DMS53 treated with DMSO at 0.1 percent for 48 hours (cell line): Measurements from ENCODE around the gene MEST.
A peak's percentile ranks its signal among the peaks of the same experiment; 100 is the strongest.
"Not testable (repeated sequence)": the region's sequence is repeated elsewhere in the genome, so short reads cannot be mapped to it uniquely, and the experiment has no call there.

ENCODE experiments used
- DNase-seq: peaks from one replicate; lab custom pipeline; 2025; ENCODE audit not compliant: unreplicated experiment; lab: John Stamatoyannopoulos, UW

Gene MEST

GRCh38 chr7:130483031-130483430 lies 8.9 kb upstream of the MEST start:
- no peak for DNase-seq

GRCh38 chr7:130485734-130486113 lies 6.2 kb upstream of the MEST start:
- no peak for DNase-seq

- peak; percentile 98 for DNase-seq
Observed at GRCh38 chr7:130486114-130486953, 5.6 kb upstream of the MEST start.

GRCh38 chr7:130486954-130487436 lies 4.9 kb upstream of the MEST start:
- DNase-seq = no peak

GRCh38 chr7:130488392-130489139 lies 3.3 kb upstream of the MEST start:
- DNase-seq = no peak

GRCh38 chr7:130489140-130489983 lies 2.5 kb upstream of the MEST start:
- no peak for DNase-seq

GRCh38 chr7:130490311-130490791 lies 1.5 kb upstream of the MEST start:
- no peak for DNase-seq

- no peak for DNase-seq
Observed at GRCh38 chr7:130490888-130491804, 739 bp upstream of the MEST start.

DNA sequence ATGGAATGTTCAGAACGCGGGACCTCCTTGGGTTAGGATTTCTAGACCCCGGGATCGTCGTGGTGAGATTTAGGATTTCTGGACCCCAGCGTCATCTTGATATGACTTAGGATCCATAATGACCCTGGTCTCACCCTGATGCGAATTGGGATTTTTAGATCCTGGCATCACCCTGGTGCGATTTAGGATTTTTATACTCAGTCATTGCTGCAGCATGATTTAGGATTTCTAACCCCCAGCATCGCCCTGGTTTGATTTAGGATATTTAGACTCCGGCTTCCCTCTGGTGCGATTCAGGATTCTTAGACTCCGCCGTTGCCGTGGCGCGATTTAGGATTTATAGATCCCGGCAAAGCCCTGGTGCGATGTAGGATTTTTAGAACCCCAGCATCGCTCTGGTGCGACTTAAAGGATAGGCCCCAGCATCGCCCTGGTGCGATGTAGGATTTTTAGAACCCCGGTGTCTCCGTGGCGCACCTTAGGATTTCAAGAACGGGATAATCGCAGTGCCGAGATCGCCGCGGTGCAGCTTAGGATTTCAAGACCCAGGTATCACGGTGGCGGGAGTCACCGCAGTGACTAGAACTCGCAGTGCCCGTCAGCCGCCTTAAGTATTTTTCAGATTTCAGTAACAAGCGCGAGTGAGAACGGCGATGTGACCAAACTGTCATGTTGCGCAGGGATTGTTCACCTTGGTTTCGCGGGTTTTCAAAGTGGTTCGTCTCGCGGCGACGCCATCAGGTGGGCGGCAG lies 814 bp downstream of the MEST start:
- no peak for DNase-seq

DNA sequence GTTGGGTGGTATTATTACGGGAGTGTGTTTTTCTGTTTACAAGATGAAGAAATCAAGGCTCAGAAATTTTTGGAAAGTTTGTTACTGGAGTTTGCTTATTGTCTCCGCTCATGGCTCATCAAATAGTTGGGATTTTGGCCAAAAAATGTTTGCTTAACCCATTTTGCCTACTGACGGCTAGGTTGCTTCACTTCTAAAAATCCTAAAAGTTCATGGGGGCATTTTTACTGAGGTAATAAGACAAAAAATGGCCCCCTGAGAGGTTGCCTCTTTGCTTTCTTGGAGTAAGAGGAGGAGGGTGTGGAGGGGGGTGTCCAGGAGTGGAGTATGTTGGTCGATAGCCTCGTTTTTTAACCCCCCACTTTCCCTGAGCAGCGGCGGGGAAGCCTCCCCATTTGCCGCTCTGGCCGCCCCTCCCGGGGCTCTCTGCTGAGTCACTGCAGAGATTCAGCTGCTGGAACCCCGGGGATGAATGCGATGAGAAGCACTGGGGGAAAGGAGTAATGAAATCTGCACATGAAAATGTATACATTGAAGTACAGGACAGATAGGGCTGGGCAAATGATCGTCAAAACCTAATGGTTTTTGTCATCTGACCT lies 1.5 kb downstream of the MEST start:
- DNase-seq = no peak

- DNase-seq = no peak
Observed at GRCh38 chr7:130494431-130494858, 2.6 kb downstream of the MEST start.

GRCh38 chr7:130500463-130500862 lies 8.6 kb downstream of the MEST start:
- no peak for DNase-seq

DNA sequence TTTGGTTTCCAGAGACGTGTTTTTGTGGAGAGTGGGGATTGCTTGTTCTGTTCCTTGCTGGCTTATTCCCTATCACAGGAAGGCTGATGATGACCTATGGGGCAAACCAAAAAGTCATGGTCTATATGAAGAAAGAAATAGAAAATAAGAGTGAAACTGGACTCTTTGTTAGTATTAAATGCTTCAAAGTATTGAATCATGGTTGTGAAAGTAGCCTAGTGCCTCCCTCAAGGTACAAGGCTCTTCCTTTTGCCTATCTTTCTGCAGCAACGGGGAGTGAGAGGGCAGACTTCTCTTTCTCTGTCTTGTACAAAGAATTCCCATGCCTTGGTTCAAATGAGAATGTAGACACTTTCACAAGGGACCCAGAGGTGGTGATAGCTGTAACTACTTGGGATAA lies 9.0 kb downstream of the MEST start:
- no peak for DNase-seq

DNA sequence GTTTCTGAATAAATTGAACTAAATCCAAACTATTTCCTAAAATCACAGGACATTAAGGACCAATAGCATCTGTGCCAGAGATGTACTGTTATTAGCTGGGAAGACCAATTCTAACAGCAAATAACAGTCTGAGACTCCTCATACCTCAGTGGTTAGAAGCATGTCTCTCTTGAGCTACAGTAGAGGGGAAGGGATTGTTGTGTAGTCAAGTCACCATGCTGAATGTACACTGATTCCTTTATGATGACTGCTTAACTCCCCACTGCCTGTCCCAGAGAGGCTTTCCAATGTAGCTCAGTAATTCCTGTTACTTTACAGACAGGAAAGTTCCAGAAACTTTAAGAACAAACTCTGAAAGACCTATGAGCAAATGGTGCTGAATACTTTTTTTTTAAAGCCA lies 13.9 kb downstream of the MEST start:
- no peak for DNase-seq

DNA sequence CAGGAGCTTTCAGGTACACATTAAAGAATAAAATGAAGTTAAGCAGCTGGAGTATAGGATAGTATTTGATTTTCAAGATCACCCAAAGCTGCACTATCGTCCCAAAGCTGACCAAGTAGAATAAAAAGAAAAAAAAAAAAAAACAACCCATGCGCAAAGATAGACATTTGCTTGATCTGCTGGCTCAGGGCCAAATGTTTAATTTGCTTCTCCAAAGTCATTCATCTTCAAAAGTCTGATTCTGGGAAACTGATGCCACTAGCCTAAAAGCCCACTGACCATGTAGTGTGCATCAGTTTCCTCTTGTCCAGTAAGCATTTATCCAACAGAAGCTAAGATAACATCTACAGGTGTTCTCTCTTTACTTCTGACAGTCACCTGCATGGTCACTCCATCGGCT lies 14.5 kb downstream of the MEST start:
- DNase-seq = no peak

DNA sequence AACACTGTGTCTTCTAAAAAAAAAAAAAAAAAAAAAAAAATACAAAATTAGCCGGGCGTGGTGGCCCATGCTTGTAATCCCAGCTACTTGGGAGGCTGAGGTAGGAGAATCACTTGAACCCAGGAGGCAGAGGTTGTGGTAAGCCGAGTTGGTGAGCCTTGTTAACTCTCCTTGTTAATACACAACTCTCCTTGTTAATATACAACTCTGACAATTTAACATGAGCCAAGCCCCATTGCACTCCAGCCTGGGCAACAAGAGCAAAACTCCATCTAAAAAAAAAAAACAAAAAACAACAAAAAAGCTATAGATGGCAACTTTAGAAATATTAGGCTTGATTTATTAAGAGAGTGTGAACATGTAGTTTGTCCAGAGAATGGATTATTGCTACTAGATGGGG lies 20.2 kb downstream of the MEST start:
- not testable (repeated sequence) for DNase-seq

GRCh38 chr7:130513447-130513846 lies 21.6 kb downstream of the MEST start:
- no peak for DNase-seq

DNA sequence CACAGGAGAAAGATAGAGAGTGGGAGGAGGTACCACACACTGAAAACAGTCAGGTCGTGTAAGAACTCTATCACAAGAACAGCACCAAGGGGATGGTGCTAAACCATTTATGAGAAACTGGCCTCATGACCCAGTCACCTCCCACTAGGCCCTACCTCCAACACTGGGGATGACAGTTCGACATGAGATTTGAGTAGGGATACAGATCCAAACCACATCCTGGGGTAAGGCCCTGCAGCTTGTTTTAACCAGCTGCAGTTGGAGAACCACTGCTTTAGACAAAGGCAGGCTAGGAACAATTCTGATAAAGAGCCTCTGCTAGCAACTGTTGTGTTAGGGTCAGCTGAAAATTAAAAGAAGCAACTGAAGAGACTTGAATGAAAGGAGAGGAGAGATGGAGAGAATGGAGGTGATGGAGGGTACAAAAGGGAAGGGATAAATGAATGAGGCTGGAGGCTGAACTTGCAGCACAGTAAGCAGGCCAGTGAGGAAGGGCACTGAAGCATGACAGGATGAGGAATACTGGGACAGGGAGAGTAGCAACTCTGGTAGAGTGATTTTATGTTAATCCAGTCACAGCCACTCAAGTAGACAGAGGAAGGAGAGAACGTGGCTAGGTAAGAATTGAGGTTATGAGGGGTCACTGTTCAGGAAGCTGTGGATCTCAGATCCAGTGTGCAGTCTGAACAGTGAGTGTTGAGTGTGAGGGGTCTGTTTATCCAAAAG lies 23.6 kb downstream of the MEST start:
- no peak for DNase-seq
